DOHH2 (cell line): Measurements from ENCODE around the gene C19orf85.
A peak's percentile ranks its signal among the peaks of the same experiment; 100 is the strongest.

Source experiments
- H3F3A ChIP-seq: fragments of 200-600 bp; sonication (generic), shearing (Covaris generic); 2 replicates; pipeline ENCODE4 v1.6.0; 2016; ENCODE audit warnings: antibody characterized with exemption, mild to moderate bottlenecking; ENCODE audit not compliant: control insufficient read depth, insufficient read depth
- H3K27ac ChIP-seq: fragments of 200-600 bp; sonication (generic); 2 replicates; pipeline ENCODE4 v1.5.1; 2014; ENCODE audit warnings: low read depth, mild to moderate bottlenecking, low read length, moderate library complexity
- H3K27me3 ChIP-seq: fragments of 200-600 bp; sonication (generic); 2 replicates; pipeline ENCODE4 v1.6.1; 2014; ENCODE audit warnings: mild to moderate bottlenecking, low read length, mixed read lengths; ENCODE audit not compliant: control insufficient read depth
- H3K36me3 ChIP-seq: fragments of 200-600 bp; sonication (generic); 2 replicates; pipeline ENCODE4 v1.6.1; 2014; ENCODE audit warnings: mild to moderate bottlenecking, low read length, moderate library complexity, mixed read lengths; ENCODE audit not compliant: control insufficient read depth
- H3K4me1 ChIP-seq: fragments of 200-600 bp; sonication (generic); 2 replicates; pipeline ENCODE4 v1.6.1; 2014; ENCODE audit warnings: mild to moderate bottlenecking, low read length, mixed read lengths; ENCODE audit not compliant: control insufficient read depth
- H3K4me2 ChIP-seq: fragments of 200-600 bp; sonication (generic); 2 replicates; pipeline ENCODE4 v1.6.0; 2014; ENCODE audit warnings: mild to moderate bottlenecking, low read length, moderate library complexity
- H3K4me3 ChIP-seq: fragments of 200-600 bp; sonication (generic); 2 replicates; pipeline ENCODE4 v1.5.1; 2014; ENCODE audit warnings: mild to moderate bottlenecking, low read length, mixed read lengths
- H3K79me2 ChIP-seq: fragments of 200-600 bp; sonication (generic); 2 replicates; pipeline ENCODE4 v1.6.1; 2014; ENCODE audit warnings: mild to moderate bottlenecking, low read length, mixed read lengths; ENCODE audit not compliant: control insufficient read depth
- H3K9me2 ChIP-seq: fragments of 200-600 bp; sonication (generic); replicated peaks from 2 replicates; pipeline ENCODE4 v1.6.1; 2014; ENCODE audit warnings: mild to moderate bottlenecking, low read length, mixed read lengths; ENCODE audit not compliant: control insufficient read depth
- H3K9me3 ChIP-seq: fragments of 200-600 bp; sonication (generic); 2 replicates; pipeline ENCODE4 v1.6.1; 2014; ENCODE audit warnings: antibody characterized with exemption, low read length, mixed read lengths; ENCODE audit not compliant: control insufficient read depth, insufficient read depth
- H4K20me1 ChIP-seq: fragments of 200-600 bp; sonication (generic); 2 replicates; pipeline ENCODE4 v1.6.0; 2014; ENCODE audit warnings: low read depth, mild to moderate bottlenecking, antibody characterized with exemption, low read length, moderate library complexity; ENCODE audit not compliant: control insufficient read depth, insufficient read depth
- CTCF ChIP-seq: fragments of 200-600 bp; sonication (generic); IDR thresholded peaks from one replicate; pipeline ENCODE4 v1.5.1; 2014; ENCODE audit warnings: antibody characterized with exemption, mild to moderate bottlenecking, low read depth, low read length; ENCODE audit not compliant: poor library complexity, severe bottlenecking
- EZH2phosphoT487 ChIP-seq: fragments of 200-600 bp; sonication (generic); IDR thresholded peaks from 2 replicates; pipeline ENCODE4 v1.6.1; 2017; ENCODE audit warnings: borderline replicate concordance, mild to moderate bottlenecking, antibody characterized with exemption, low read length, moderate library complexity, mixed read lengths

The C19orf85 gene

GRCh38 chr19:55479045-55479444 lies 14.5 kb upstream of the C19orf85 start:
- H3K27me3 ChIP-seq, result no peaks in the 10 kb centered on the region
- H4K20me1 ChIP-seq, result no peaks in the 10 kb centered on the region
- peaks cover 28% of the 10 kb centered on the region for H3K4me1 ChIP-seq
- H3K4me3 ChIP-seq, result no peak overlapping the region
- no peak overlapping the region for H3K27ac ChIP-seq
- H3F3A ChIP-seq, result no peaks in the 10 kb centered on the region
- TF ChIP-seq EZH2phosphoT487 (no peak), CTCF (no peak)
- no peaks in the 10 kb centered on the region for H3K9me2 ChIP-seq
- H3K9me3 ChIP-seq, result no peaks in the 10 kb centered on the region
- H3K79me2 ChIP-seq, result peaks cover 24% of the 10 kb centered on the region
- H3K36me3 ChIP-seq, result peaks cover 5% of the 10 kb centered on the region
- no peak overlapping the region for H3K4me2 ChIP-seq

GRCh38 chr19:55478364-55478763 lies 13.8 kb upstream of the C19orf85 start:
- TF ChIP-seq EZH2phosphoT487, result no peak
- H3K4me2 ChIP-seq, result peak overlapping the region; percentile 73; the same call in 1 of the 2 replicates
- no peak overlapping the region; the same call in 1 of the 2 replicates for H3K4me3 ChIP-seq
- no peak overlapping the region for H3K27ac ChIP-seq
- no peaks in the 10 kb centered on the region for H3K9me3 ChIP-seq
- no peaks in the 10 kb centered on the region for H3F3A ChIP-seq
- H3K4me1 ChIP-seq, result peaks cover 24% of the 10 kb centered on the region
- H3K79me2 ChIP-seq, result peaks cover 24% of the 10 kb centered on the region
- H3K27me3 ChIP-seq, result no peaks in the 10 kb centered on the region
- no peaks in the 10 kb centered on the region for H4K20me1 ChIP-seq
- H3K9me2 ChIP-seq, result no peaks in the 10 kb centered on the region
- peaks cover under 1% of the 10 kb centered on the region for H3K36me3 ChIP-seq

GRCh38 chr19:55477905-55478304 lies 13.4 kb upstream of the C19orf85 start:
- Histone ChIP-seq H3K4me3 (peak overlapping the region; percentile 95), H3K4me1 (peaks cover 24% of the 10 kb centered on the region), H3K27ac (no peak overlapping the region), H3K79me2 (peaks cover 24% of the 10 kb centered on the region), H3F3A (no peaks in the 10 kb centered on the region), H3K36me3 (no peaks in the 10 kb centered on the region), H4K20me1 (no peaks in the 10 kb centered on the region), H3K27me3 (no peaks in the 10 kb centered on the region), H3K9me3 (no peaks in the 10 kb centered on the region), H3K4me2 (peak overlapping the region; percentile 73), H3K9me2 (no peaks in the 10 kb centered on the region)
- no peak for TF ChIP-seq CTCF
- TF ChIP-seq EZH2phosphoT487, result no peak

- H3F3A ChIP-seq, result no peaks in the 10 kb centered on the region
Observed at GRCh38 chr19:55476100-55476775, 11.7 kb upstream of the C19orf85 start, which contains the start of gene ZNF628. Gene ZNF628 (plus strand): TSS chr19:55476617. CDS start chr19:55479911, 3,294 bp downstream.

More at GRCh38 chr19:55476100-55476775, 11.7 kb upstream of the C19orf85 start, which contains the start of gene ZNF628:
- Histone ChIP-seq H3K27me3 (no peaks in the 10 kb centered on the region), H3K27ac (peak within 1 kb of the TSS; percentile 54), H3K9me3 (no peaks in the 10 kb centered on the region), H3K79me2 (peaks cover 24% of the 10 kb centered on the region), H3K4me3 (peak within 1 kb of the TSS; percentile 95), H3K4me1 (peaks cover 24% of the 10 kb centered on the region), H4K20me1 (no peaks in the 10 kb centered on the region), H3K36me3 (no peaks in the 10 kb centered on the region), H3K4me2 (peak within 1 kb of the TSS; percentile 85), H3K9me2 (no peaks in the 10 kb centered on the region)
- TF ChIP-seq CTCF (no peak), EZH2phosphoT487 (no peak)
